HCT116 (cell line): ENCODE data around the gene SMIM32. TPM values are rescaled to one million over a fixed set of nuclear protein-coding genes. Genes with fewer than 3 reads are reported as not detected.

Experiments used
- ATAC-seq: fragments of 200-7000 bp; cut with Tn5 transposase; 2 replicates; pipeline ENCODE4 v1.9.1; 2020; ENCODE audit warnings: mild to moderate bottlenecking, moderate library complexity
- BruUV-seq: library from RNA; stranded (reverse); fragments of 400-500 nt; replicated peaks from 2 replicates; lab custom pipeline; 2021; lab: Mats Ljungman, UMichigan
- CTCF ChIA-PET: fragments of 300-600 bp; sonication (Branson Sonifier 250); formaldehyde crosslinking; loops from one replicate; lab custom pipeline; 2021; ENCODE audit warnings: antibody characterized with exemption; lab: Charles Lee
- POLR2A ChIA-PET: fragments of 300-600, 350-600 bp; sonication (Branson Sonifier 250); formaldehyde crosslinking; loops from one replicate; lab custom pipeline; 2021; ENCODE audit warnings: antibody characterized with exemption; lab: Charles Lee
- RAD21 ChIA-PET, 2 experiments: fragments of 300-600 bp; sonication (Branson Sonifier 250); formaldehyde crosslinking; loops; one replicate each; lab custom pipeline; 2023; ENCODE audit warnings: low total read pairs in 2 of 2; ENCODE audit not compliant: uncharacterized antibody in 2 of 2, unreplicated experiment in 2 of 2, low non-redundant PET in 1 of 2; lab: Charles Lee
- DNase-seq: peaks from one replicate; pipeline ENCODE4 v3.0.0-alpha.2; 2010; ENCODE audit warnings: low read depth, low spot score
- H2AFZ ChIP-seq: fragments of 200-600 bp; shearing (Covaris generic), sonication (generic); 2 replicates; pipeline ENCODE4 v1.6.1; 2017; ENCODE audit warnings: low read depth, mixed run types, mixed read lengths, antibody characterized with exemption, low read length; ENCODE audit not compliant: poor library complexity, severe bottlenecking
- H3K27ac ChIP-seq: 2 replicates; pipeline ENCODE4 v1.5.1; 2012; ENCODE audit warnings: low read depth, low read length
- H3K27me3 ChIP-seq: fragments of 200-600 bp; sonication (generic); 2 replicates; pipeline ENCODE4 v1.6.1; 2016; ENCODE audit warnings: mixed run types, low read length, mixed read lengths; ENCODE audit not compliant: insufficient read depth
- H3K36me3 ChIP-seq, 2 experiments: fragments of 200-500 bp in 1 of 2; fragments of 200-600 bp in 1 of 2; sonication (Bioruptor generic) in 1 of 2; sonication (generic) in 1 of 2; 2 replicates each; pipeline versions ENCODE4 v1.5.1 to v1.6.1; 2014 to 2016; ENCODE audit warnings: low read length in 2 of 2, inconsistent platforms in 1 of 2, mixed read lengths in 1 of 2, mixed run types in 1 of 2; ENCODE audit not compliant: insufficient read depth in 2 of 2, control insufficient read depth in 1 of 2
- H3K4me1 ChIP-seq, 2 experiments: fragments of 200-600 bp in 1 of 2; sonication (generic) in 1 of 2; 2 replicates each; pipeline versions ENCODE4 v1.5.1 to v1.6.1; 2012 to 2017; ENCODE audit warnings: low read length in 2 of 2, inconsistent platforms in 1 of 2, mild to moderate bottlenecking in 1 of 2, mixed read lengths in 1 of 2, mixed run types in 1 of 2, moderate library complexity in 1 of 2; ENCODE audit not compliant: insufficient read depth in 2 of 2, control insufficient read depth in 1 of 2
- H3K4me2 ChIP-seq: fragments of 200-600 bp; sonication (generic); 2 replicates; pipeline ENCODE4 v1.6.1; 2017; ENCODE audit warnings: mixed run types, low read length, mixed read lengths
- H3K4me3 ChIP-seq, 2 experiments: fragments of 200-600 bp in 1 of 2; sonication (generic) in 1 of 2; replicated peaks in 1 of 2; 2 replicates each; pipeline ENCODE4 v1.5.1; 2011 to 2016; ENCODE audit warnings: low read length in 2 of 2, control low read depth in 1 of 2, low read depth in 1 of 2, mild to moderate bottlenecking in 1 of 2, mixed read lengths in 1 of 2, mixed run types in 1 of 2
- H3K79me2 ChIP-seq: fragments of 200-600 bp; sonication (generic); 2 replicates; pipeline ENCODE4 v1.6.1; 2017; ENCODE audit warnings: mild to moderate bottlenecking, mixed run types, low read length, moderate library complexity, mixed read lengths; ENCODE audit not compliant: insufficient read depth
- H3K9ac ChIP-seq: fragments of 200-600 bp; sonication (generic); 2 replicates; pipeline ENCODE4 v1.6.1; 2016; ENCODE audit warnings: low read length, mixed read lengths
- H3K9me2 ChIP-seq: fragments of 200-600 bp; sonication (generic), shearing (Covaris generic); 2 replicates; pipeline ENCODE4 v1.6.1; 2017; ENCODE audit warnings: mixed run types, mild to moderate bottlenecking, moderate library complexity; ENCODE audit not compliant: insufficient read depth
- H3K9me3 ChIP-seq, 2 experiments: fragments of 200-500 bp in 1 of 2; fragments of 200-600 bp in 1 of 2; sonication (Bioruptor generic) in 1 of 2; sonication (generic) in 1 of 2; 2 replicates each; pipeline ENCODE4 v1.6.1; 2014 to 2017; ENCODE audit warnings: low read length in 2 of 2, mixed read lengths in 2 of 2, inconsistent platforms in 1 of 2, low read depth in 1 of 2, mild to moderate bottlenecking in 1 of 2, mixed run types in 1 of 2, moderate library complexity in 1 of 2; ENCODE audit not compliant: control insufficient read depth in 1 of 2, insufficient read depth in 1 of 2
- H4K20me1 ChIP-seq: fragments of 200-600 bp; sonication (generic), shearing (Covaris generic); 2 replicates; pipeline ENCODE4 v1.6.1; 2017; ENCODE audit warnings: mixed run types, mild to moderate bottlenecking, moderate library complexity; ENCODE audit not compliant: insufficient read depth
- CTCF ChIP-seq, 3 experiments: fragments of 200-600 bp in 1 of 3; sonication (generic) in 1 of 3; IDR thresholded peaks in 2 of 3; conservative IDR thresholded peaks in 1 of 3; 2 replicates each; pipeline ENCODE4 v1.5.1; 2012 to 2017; ENCODE audit warnings: low read depth in 2 of 3, low read length in 2 of 3, antibody characterized with exemption in 1 of 3, borderline replicate concordance in 1 of 3, control low read depth in 1 of 3, mild to moderate bottlenecking in 1 of 3, mixed read lengths in 1 of 3, mixed run types in 1 of 3, moderate library complexity in 1 of 3; ENCODE audit not compliant: insufficient read depth in 1 of 3
- EZH2 ChIP-seq: fragments of 200-600 bp; sonication (generic); IDR thresholded peaks from 2 replicates; pipeline ENCODE4 v1.6.1; 2017; ENCODE audit warnings: antibody characterized with exemption, mixed run types
- POLR2A ChIP-seq: IDR thresholded peaks from 2 replicates; pipeline ENCODE4 v1.7.0; 2011; ENCODE audit warnings: borderline replicate concordance; ENCODE audit not compliant: insufficient read depth, insufficient read length; ENCODE audit errors: extremely low read depth
- RAD21 ChIP-seq: IDR thresholded peaks from 2 replicates; pipeline ENCODE4 v1.6.1; 2012; ENCODE audit warnings: low read depth, mild to moderate bottlenecking
- SP1 ChIP-seq: IDR thresholded peaks from 2 replicates; pipeline ENCODE4 v1.6.1; 2012; ENCODE audit warnings: low read depth
- TCF7L2 ChIP-seq: IDR thresholded peaks from 2 replicates; pipeline ENCODE4 v1.7.0; 2011; ENCODE audit warnings: borderline replicate concordance, inconsistent platforms; ENCODE audit not compliant: insufficient read depth, insufficient read length; ENCODE audit errors: extremely low read depth
- intact Hi-C: fragments of 100-400 bp; cut with micrococcal nuclease; formaldehyde crosslinking; loops from 2 replicates; pipeline ENCODE4 v1.10.0; 2022
- total RNA-seq: library from RNA; stranded (reverse); gene quantifications from one replicate; pipeline ENCODE4 v1.2.1, GENCODE V29; 2021; ENCODE audit not compliant: unreplicated experiment
- TF ChIP-seq, protein P1 (sequence below): IDR thresholded peaks from 2 replicates; pipeline ENCODE4 v1.6.1; 2011; ENCODE audit warnings: mild to moderate bottlenecking, low read length, moderate library complexity; ENCODE audit not compliant: insufficient replicate concordance; ENCODE audit errors: extremely low read depth
- TF ChIP-seq, protein P2 (sequence below): IDR thresholded peaks from 2 replicates; pipeline ENCODE4 v1.6.1; 2012

Gene SMIM32
- total RNA-seq, 1 experiment from 2014 or later: not detected

DNA sequence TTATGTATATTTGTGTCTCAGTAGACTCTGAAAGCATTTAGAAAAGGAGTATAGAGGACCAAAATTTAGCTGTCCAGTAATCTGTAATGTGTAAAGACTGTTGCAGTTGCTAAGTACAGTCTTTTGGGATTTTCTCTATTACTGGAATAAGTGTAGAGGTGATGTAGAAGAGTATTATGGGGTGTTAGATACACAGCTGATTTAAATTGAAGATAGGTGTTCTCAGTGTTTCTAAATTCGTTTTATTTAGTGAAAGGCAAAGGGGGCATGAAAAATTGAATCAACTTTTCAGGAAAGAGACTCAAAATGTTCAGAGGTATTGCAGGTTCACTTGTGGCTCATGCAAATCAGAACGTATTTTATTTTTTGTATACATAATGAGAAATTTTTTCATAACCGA is 46.8 kb downstream of the SMIM32 start:
- no peaks in the 10 kb centered on the region for H3K9me2 ChIP-seq
- H3K4me1 ChIP-seq: no peaks in the 10 kb centered on the region
- no peak overlapping the region for H2AFZ ChIP-seq
- intact Hi-C loops: no loop called here
- CTCF ChIA-PET: no interaction called here
- POLR2A ChIA-PET: no interaction called here
- H3K79me2 ChIP-seq: peaks cover 100% of the 10 kb centered on the region
- no TSS peak for BruUV-seq
- no peak for TF ChIP-seq RAD21
- no peaks in the 10 kb centered on the region for H3K27me3 ChIP-seq
- no peak overlapping the region for H3K4me3 ChIP-seq
- DNase-seq (no peak), ATAC-seq (no peak)
- no peaks in the 10 kb centered on the region for H3K36me3 ChIP-seq
- H3K27ac ChIP-seq: no peak overlapping the region
- no peak overlapping the region for H3K9ac ChIP-seq
- no peaks in the 10 kb centered on the region for H3K9me3 ChIP-seq
- peaks cover 39% of the 10 kb centered on the region for H4K20me1 ChIP-seq
- H3K4me2 ChIP-seq: no peak overlapping the region
- RAD21 ChIA-PET: no interaction called here

- RAD21 ChIA-PET: no interaction called here
- TF ChIP-seq TCF7L2 (no peak), CTCF (IDR thresholded peaks at IDR 0.05 in 2 of 3, conservative IDR thresholded peaks at IDR 0.05 in 1 of 3; ENCODE audit: borderline replicate concordance in 1 of 3, insufficient read depth in 1 of 3, low read depth in 2 of 3, low read length in 2 of 3) (no peak), RAD21 (no peak), EZH2 (no peak), POLR2A (no peak), SP1 (no peak)
- TF ChIP-seq, protein P1, sequence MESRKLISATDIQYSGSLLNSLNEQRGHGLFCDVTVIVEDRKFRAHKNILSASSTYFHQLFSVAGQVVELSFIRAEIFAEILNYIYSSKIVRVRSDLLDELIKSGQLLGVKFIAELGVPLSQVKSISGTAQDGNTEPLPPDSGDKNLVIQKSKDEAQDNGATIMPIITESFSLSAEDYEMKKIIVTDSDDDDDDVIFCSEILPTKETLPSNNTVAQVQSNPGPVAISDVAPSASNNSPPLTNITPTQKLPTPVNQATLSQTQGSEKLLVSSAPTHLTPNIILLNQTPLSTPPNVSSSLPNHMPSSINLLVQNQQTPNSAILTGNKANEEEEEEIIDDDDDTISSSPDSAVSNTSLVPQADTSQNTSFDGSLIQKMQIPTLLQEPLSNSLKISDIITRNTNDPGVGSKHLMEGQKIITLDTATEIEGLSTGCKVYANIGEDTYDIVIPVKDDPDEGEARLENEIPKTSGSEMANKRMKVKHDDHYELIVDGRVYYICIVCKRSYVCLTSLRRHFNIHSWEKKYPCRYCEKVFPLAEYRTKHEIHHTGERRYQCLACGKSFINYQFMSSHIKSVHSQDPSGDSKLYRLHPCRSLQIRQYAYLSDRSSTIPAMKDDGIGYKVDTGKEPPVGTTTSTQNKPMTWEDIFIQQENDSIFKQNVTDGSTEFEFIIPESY: no peak
- TF ChIP-seq, protein P2, sequence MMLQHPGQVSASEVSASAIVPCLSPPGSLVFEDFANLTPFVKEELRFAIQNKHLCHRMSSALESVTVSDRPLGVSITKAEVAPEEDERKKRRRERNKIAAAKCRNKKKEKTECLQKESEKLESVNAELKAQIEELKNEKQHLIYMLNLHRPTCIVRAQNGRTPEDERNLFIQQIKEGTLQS: no peak
- TF ChIP-seq, all 23 proteins: peak for 0
- POLR2A ChIA-PET: no interaction called here
- H3K4me2 ChIP-seq: no peak overlapping the region
- no peaks in the 10 kb centered on the region for H3K36me3 ChIP-seq
- CTCF ChIA-PET: no interaction called here
- peaks cover 100% of the 10 kb centered on the region for H3K79me2 ChIP-seq
- no peaks in the 10 kb centered on the region for H3K9me3 ChIP-seq
- no peak overlapping the region for H3K27ac ChIP-seq
- intact Hi-C loops: no loop called here
- no peak for DNase-seq
- H2AFZ ChIP-seq: no peak overlapping the region
- H3K4me1 ChIP-seq: no peaks in the 10 kb centered on the region
- ATAC-seq: no peak
- H3K9ac ChIP-seq: no peak overlapping the region
- H3K27me3 ChIP-seq: no peaks in the 10 kb centered on the region
- no TSS peak for BruUV-seq
- peaks cover 45% of the 10 kb centered on the region for H4K20me1 ChIP-seq
- H3K4me3 ChIP-seq: no peak overlapping the region
- no peaks in the 10 kb centered on the region for H3K9me2 ChIP-seq
These were observed 47.9 kb downstream of the SMIM32 start for GRCh38 chr5:136145030-136145429.
